Hippocampal formation (tissue), 2 donors: ENCODE data around the gene TM6SF1.
A peak's percentile ranks its signal among the peaks of the same experiment; 100 is the strongest.
"Not testable (repeated sequence)": the region's sequence is repeated elsewhere in the genome, so short reads cannot be mapped to it uniquely, and the experiment has no call there.

Source experiments
- DNase-seq, 2 donors: peaks; one replicate each; lab custom pipeline; 2025; lab: John Stamatoyannopoulos, UW

TM6SF1 gene

DNA sequence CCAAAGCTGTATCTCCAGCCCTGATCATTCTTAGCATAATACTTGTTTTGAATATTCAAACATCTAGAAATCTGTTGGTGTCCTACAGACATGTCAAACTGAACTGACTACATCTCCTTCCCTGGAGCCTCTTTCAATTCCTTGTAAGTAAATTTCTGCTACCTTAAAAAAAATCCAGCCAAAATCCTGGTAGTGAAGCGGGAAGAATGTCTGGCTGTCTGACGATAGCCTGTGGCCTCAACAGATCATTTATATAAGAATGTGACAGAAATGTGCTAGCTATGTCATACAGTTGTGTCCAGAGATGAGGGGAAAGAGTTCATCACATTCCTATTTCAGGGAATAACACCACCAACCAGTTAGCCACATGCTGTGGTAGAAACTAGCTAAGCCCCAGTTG is 18.6 kb upstream of the TM6SF1 start:
- no peak for DNase-seq

DNA sequence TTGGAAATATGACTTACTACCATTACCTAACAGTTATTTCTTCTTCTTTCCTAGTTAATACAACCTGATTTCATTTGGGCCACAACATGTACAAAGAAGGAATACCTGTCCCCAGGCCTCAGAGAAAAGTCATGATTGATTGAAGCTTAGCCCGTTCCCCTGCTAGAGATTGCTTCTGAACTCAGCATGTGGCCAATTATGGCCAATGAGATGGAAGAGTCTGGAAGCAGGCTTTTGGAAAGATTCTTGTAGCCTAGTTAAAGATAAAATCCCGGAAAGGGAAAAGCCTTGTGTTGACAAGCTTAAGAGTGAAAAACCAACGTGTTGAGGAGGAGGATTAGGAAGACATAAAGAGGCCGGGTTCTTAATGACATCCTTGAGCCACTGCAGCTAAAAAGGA is 17.0 kb upstream of the TM6SF1 start:
- DNase-seq, result no peak

DNA sequence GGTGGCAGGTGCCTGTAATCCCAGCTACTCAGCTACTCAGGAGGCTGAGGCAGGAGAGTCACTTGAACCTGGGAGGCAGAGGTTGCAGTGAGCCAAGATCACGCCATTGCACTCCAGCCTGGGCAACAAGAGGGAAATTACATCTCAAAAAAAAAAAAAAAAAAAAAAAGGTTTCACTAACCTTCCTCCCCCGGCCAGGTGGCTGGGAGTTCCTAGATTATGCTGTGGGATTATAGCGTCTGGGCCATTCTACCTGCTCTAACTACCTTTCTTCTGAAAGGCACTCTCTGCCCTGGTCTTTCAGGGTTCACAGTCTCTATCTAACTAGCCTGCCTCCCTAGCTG is 15.5 kb upstream of the TM6SF1 start:
- not testable (repeated sequence) for DNase-seq

DNA sequence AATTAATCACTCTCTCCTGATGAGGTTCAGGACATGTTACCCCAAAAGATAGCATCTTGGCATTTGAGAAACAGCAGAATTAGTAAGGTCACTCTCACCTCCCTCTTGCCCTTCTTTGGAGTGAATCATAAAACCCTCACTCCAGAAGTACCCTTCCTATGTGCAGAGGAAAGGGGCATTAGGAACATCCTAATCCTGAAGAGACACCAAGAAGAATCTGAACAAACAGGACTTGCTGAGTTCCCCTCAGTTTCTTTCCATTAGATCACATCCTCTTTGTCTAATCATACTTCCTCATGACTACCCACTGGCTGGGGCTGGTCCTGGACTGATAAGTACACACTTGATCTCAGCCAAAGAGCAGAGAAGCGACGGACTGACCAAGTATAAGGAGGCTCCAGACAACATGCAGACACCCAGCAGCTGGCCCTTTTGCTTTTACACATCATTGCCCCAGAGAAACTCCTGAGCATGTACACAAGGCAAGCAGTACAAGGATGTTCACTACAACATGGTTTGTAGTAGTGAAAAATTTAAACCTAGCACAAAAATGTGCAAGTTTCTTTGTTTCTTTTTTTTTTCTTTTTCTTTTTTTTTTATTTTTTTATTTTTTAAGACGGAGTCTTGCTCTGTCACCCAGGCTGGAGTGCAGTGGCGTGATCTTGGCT is 15.0 kb upstream of the TM6SF1 start:
- DNase-seq, result peak in 1 of 2 donors; percentile 44

DNA sequence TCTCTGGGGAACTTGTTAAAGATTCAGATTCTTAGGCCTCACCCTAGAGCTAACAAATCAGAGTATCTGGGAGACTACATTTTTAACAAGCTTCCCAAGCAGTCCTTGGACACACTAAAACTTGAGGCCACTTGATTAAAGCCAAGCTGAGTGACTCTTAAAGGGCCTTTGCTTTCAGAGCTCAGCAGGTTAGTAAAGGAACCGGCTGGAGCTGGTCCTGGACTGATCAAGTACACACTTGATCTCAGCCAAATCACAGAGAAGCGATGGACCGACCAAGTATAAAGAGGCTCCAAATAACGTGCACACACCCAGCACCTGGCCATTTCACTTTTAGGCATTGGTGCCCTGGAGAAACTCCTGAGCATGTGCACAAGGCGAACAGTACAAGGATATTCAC is 12.9 kb upstream of the TM6SF1 start:
- no peak for DNase-seq

DNA sequence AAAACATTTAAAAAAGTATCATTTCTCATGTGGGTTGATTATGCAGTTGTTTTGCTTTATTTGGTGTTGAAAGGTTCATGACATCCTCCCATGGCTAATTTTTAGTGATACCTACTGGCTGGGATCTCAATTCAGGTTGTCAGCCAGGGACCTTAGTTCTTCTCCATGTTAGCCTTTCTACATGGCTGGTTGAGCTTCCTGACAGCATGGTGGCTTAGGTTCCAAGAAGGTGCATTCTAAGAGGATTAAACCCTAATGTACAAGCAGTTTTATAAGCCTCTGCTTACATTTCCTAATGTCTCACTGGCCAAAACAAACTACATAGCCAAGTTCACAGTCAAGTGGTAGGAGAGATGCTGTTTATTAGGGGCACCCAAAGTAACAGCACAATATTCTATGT is 9.4 kb upstream of the TM6SF1 start:
- DNase-seq, result no peak

DNA sequence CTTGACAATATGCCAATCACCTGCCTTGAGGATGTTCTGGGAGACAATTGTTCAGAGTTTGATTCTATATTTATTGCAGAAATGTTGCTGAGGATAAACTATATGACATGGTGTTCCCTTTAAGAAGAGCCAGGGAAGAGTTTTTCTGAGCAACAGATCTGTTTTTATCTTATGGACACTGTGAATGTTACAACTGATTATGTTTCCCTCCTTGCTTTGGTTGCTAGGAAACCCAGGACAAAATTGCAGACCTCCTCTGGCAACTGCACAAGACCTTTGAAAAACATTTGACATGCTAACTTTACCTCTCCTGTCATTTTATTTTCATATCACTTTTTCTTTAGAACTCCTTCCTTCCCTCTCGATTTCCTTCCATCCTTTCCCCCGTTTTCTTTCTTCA is 8.2 kb upstream of the TM6SF1 start:
- DNase-seq, result no peak

DNA sequence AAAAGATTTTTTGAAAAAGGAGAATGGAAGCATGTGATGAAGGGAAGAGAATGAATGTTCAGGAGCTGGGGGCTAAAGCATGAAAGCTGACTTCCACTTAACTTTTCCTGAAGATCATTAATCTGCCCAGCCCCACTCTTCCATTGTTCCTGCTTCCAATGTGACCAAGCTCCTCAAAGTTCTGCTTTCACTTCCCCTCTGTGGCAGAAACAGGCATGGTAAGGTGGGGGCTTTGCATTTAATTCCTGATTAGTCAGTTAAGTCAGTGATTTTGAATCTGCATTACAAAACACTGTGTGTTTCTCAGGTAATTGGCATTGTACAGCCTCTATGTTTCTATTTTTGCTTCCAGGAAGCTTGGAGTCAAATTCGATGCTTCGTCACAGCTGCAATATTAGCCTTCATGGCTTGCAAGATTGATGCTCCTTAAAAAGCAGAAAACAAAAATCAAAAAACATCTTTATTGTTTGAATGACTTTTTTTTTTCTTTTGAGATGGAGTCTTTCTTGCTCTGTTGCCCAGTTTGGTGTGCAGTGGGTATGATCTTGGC is 7.3 kb upstream of the TM6SF1 start:
- no peak for DNase-seq

DNA sequence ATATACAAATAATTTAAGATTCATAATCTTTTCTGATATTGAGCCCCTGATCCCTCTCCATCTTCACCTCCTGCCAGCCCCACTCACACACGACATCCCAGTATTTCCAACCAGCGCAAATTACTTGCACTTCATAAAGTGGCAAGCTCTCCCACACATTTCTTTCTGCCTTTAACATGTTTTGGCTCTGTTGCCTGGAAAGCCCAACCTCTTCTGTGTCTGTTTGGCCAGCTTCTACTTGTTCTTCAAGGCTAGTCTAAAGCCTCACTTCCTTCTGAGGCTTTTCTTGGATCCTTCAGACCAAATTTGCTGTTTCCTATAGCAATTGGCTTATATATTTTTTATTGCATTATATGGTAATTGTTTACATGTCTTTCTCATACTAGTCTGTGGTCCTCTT is 5.1 kb upstream of the TM6SF1 start:
- DNase-seq, result no peak

DNA sequence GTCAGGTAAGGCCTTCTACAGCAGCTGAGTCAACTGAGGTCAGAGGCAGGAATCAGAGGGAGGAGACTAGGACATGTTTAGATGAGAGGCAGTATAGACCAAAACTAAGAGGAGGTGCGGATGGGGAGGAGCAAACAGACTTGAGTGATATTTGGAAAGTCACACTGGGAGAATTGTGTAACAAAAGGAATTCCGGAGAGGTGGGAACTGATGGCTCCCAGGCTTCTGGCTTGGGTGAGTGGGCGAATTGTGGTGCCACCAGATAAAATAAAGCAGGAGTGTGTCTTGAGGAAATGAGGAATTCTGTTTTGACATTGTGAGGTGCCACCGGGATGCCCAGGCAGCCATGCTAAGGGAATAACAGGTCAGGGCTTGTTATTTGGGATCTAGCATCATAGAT is 3.3 kb upstream of the TM6SF1 start:
- DNase-seq, result no peak

DNA sequence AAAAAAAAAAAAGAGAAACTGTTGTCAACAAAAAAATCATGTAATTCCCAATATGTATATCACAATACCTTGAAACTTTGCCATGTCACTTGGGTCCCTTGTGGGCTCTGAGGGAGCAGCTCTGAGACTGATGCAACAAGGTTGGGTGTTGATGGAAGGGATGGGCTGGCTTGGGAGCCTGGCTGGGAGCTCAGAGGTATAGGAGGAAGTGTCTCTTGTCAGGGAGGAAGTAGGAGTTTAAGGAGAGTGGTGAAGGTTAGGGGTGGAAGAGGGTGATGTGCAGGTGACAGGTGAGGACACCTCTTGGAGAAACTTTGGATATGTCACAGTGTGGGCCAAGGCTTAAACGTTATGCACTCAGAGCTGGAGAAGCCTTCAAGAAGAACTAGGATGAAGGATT is 2.0 kb upstream of the TM6SF1 start:
- no peak for DNase-seq

DNA sequence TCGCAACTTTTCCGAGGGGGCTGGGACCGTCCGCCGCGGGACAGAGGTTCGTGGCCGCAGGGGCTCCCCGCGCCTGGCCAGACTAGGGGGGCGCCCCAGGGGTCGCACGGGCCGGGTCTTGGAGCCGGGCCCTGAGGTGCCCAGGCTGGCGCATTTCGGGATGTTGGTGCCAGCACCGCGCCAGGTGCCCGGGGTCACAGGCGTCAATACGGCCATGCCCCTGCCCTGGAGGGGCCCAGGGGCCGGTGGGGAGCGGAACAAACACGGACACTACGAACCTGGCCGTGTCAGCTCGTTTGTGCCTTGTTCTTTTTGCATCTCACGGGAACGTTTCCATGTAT is 366 bp downstream of the TM6SF1 start:
- DNase-seq, result no peak

DNA sequence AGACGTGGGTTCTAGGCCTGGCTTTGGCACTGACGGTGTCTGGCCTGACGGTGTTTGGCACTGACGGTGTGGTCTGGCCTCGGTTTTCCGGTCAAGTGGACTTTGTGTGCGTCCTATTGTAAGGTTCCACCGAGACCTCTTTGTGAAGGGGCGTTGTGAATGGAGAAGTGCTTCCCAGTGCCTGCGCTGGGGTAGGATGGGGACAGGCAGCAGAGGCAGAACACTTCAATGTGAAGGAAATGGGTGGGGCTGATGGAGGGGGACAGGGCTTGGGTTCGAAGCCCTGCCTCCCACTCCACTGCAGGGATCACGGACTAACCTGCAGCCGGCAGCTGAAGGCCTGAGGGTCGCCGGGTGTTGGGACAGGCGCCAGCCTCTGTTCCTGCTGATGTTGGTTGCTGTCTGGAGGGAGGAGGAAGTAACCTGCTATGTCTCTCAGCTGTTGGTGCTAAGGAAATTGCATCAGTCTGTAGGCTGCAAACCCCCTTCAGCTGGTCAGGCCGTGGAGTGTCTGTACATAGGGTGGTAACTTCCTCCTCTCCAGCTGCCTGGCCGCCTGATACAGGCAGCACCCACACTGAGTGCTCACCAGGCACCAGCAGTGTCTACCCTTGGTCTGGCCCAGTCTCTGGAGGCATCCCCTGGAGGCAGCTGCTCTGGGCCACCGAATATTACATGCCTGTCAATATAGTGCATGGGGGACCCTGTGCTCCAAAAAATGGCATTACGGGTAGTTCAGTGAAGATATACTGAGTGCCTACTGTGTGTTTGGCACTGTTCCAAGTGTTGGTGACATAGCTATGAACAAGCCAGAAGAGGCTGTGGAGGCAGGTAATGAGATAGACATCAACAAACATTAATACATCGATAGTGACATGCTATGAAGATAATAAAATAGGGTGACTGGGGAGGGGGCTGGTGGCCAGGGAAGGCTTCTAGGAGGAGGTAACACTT is 1.1 kb downstream of the TM6SF1 start:
- peak; percentile 35 to 47 for DNase-seq

DNA sequence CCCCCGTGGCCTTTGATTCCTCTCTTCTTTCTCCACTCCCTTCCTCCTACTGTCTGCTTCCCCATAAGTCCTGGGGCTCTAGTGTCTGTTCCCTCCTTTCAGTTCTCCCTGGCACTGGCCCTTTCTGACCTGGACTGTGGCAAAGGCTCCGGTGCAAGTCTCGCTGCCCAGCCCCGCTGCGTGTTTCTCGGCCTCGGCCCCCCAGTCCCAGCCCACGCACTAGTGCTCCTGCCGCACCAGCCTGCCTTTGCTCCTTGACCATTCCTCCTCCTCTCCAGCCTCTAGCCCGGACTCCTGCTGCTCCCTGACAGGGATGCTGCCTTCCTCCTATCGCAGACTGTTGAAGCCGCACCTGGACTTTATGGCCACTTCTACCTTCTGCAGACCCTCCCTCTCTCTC is 2.1 kb downstream of the TM6SF1 start:
- no peak for DNase-seq

DNA sequence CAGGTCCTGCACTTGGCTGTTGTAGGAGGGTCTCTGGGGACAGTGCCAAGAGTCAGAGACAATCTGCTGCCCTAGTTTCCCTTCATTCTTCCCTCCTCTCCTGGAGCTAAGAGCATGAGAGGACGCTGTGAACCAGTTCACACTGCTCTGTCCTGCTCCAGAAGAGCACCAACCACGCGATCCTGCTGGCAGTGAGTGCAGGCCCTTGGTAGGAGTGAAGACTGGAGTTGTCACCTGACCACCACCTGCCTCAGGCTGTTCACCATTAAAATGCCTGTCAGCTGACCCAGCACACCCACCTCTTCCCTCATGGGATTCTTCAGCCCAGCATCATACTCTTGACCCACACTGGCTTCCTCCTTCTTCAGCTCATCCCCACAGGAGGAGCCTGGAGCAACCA is 2.9 kb downstream of the TM6SF1 start:
- DNase-seq, result no peak

DNA sequence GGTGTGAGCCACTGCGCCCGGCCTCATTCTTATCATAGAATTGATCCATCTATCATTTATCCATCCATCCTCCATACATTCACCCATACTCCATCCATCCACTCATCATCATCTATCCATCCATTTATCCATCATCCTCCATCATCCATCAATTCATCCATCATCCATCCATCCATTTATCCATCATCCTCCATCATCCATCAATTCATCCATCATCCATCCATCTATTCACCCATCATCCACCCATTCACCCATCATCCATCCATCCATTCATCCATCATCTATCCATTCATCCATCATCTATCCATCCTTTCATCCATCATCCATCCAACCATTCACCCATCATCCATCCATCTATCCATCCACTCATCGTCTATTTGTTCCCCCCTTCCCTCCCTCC is 3.7 kb downstream of the TM6SF1 start:
- no peak for DNase-seq

DNA sequence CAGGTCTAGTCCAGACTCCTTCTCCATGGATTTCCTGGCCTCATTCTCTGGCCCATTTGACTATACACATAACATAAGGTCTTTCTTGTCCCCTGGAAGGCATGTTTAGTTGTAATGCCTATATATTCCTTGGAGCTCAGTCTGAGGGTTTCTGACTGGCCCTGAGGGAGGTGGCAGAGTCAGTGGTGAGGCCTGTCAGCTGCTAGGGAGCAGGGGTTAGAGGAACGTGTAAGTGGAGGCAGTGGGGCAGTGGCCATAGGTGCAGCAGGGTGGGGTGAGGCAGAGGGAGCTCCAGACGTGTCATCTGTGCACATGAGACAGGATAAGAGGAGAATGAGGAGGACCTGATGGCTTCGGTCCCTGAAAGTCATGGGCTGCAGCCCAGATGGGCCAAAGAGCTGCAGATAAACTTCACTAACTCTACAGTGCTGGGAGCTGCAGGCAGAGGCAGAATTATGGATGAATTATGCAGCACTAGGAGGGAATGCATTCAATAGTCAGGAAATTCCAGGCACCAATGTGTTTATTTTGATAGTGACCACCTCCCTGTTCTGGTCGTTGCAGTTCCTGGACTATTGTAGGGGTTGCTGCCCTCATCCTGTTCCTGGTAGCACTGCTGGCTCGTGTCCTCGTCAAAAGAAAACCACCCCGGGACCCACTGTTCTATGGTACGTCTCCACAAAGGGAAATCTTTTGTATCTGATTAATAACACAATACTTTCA is 4.9 kb downstream of the TM6SF1 start:
- DNase-seq, result no peak

DNA sequence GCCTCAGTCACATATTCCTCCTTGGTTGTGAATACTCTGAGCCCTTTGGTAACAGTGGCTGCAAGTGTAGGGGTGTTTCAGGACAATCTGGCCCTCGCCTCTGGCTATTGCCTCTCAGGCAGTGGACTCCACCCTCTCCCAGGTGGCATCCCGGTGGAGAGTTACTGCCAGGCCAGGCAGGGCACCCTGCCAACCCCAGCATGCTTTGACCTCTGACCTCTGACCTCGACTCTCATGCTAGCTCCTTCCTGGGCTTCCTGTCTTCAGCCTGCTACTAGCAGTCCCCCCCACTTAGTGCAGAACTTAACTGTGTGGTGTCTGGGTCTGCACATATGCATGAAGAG is 5.5 kb downstream of the TM6SF1 start:
- no peak for DNase-seq

DNA sequence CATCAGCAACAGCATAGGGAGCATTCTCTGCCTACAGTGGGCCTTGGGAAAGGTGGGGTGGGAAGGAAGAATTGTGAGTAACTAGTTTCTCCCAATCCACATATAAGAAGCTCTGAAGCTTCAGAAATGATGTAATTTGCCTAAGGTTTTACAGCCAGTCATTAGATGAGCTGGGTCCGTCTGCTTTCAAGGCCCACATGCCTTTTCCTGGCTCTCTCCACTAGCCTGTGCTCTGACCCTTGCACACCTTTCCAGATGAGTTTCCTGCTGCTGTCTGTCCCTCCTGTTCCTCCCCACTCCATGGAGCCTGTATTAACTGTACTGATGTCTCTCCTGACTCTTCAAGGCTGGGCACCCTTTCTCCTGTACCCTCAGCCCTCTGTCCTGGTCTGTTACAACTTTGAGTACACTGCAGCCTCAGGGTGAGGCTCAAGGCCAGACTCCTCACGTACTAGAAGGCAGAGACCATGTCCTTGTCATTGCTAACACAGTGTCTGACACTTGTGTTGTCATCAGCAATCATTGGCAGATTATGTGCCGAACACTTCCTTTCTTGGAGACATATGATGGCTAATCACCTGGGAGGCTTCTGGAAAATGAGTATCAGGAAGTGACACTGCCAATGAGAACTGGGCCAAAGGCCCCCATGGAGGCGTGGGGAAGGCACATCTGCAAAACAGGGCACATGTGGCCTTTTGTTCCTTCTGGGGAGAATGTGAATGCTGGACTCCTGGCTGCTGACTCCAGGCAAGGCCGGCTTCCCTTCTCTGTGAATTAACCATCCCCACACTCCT is 6.6 kb downstream of the TM6SF1 start:
- DNase-seq, result no peak

DNA sequence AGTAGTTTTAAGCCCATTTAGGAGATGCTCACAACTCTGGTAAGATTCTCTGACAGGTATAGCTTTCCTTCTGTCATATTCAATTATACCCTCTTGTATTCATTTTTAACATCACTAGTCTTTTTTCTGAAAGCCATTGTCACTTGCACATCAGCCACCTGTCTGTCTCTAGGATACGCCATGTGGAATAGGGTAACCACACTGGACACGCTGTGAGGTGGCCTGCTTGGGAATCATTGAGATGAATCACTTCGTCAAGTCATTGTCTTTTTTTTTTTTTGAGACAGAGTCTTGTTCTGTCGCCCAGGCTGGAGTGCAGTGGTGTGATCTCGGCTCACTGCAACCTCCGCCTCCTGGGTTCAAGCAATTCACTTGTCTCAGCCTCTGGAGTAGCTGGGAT is 7.4 kb downstream of the TM6SF1 start:
- no peak for DNase-seq

DNA sequence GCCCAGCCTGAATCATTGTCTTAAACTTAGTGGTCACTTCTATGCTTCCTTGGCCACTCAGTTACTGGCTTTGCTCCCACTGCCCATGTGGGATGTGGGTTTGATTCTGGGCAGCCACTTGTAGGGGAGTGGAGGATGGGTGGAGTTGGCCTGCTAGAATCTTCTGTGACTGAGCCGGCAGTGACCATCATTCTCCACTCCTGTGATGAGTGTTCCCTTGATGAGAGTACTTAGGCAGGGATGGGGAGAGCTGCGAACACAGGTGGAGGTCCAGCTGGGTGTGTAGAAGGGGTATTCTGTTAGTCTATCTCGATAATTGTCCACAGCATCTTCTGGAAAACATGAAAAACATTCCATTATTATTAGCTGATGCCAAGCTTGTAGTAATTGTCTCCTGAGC is 8.0 kb downstream of the TM6SF1 start:
- no peak for DNase-seq
